GM12874 (cell line): ENCODE data around the gene IRGC.

Experiments used
- CTCF ChIP-seq: IDR thresholded peaks from 2 replicates; pipeline ENCODE4 v1.5.1; 2011; ENCODE audit warnings: low read depth, mild to moderate bottlenecking, control low read depth, low read length, moderate library complexity; ENCODE audit not compliant: insufficient read depth

IRGC gene

GRCh38 chr19:43683905-43684304 lies 32.0 kb upstream of the IRGC start:
- no peak for TF ChIP-seq CTCF

GRCh38 chr19:43684326-43684725 lies 31.6 kb upstream of the IRGC start:
- no peak for TF ChIP-seq CTCF

GRCh38 chr19:43687660-43687997 lies 28.2 kb upstream of the IRGC start:
- no peak for TF ChIP-seq CTCF

GRCh38 chr19:43688059-43688701 lies 27.7 kb upstream of the IRGC start:
- no peak for TF ChIP-seq CTCF

- TF ChIP-seq CTCF: no peak
Measured at GRCh38 chr19:43690444-43690843, 25.4 kb upstream of the IRGC start.

- TF ChIP-seq CTCF: no peak
Measured at GRCh38 chr19:43690890-43691289, 25.0 kb upstream of the IRGC start.

- no peak for TF ChIP-seq CTCF
Measured at GRCh38 chr19:43691755-43692154, 24.1 kb upstream of the IRGC start.
